ENCODE data around the gene KCNMA1.

Gene KCNMA1

GRCh38 chr10:77638321-77639101, 903 bp upstream of the KCNMA1 start:
- no peak for TF ChIP-seq CTCF (IDR thresholded peaks at IDR 0.05; ENCODE audit: low read depth, low read length)

GRCh38 chr10:77636967-77637531, 559 bp downstream of the KCNMA1 start:
- peak overlapping the region; percentile 86 for H3K4me3 ChIP-seq (ENCODE audit: low read depth, low read length)
- no peak for TF ChIP-seq CTCF (IDR thresholded peaks at IDR 0.05; ENCODE audit: low read depth, low read length)

More at GRCh38 chr10:77638321-77639101, 903 bp upstream of the KCNMA1 start:
- peak overlapping the region; percentile 86 for H3K4me3 ChIP-seq (ENCODE audit: low read depth, low read length)

GRCh38 chr10:77636282-77636966, 1.2 kb downstream of the KCNMA1 start:
- no peak for TF ChIP-seq CTCF (IDR thresholded peaks at IDR 0.05; ENCODE audit: low read depth, low read length)
- peak overlapping the region; percentile 86 for H3K4me3 ChIP-seq (ENCODE audit: low read depth, low read length)

GRCh38 chr10:77635402-77636227, 2.0 kb downstream of the KCNMA1 start:
- TF ChIP-seq CTCF (IDR thresholded peaks at IDR 0.05; ENCODE audit: low read depth, low read length) = no peak
- peak overlapping the region; percentile 86 for H3K4me3 ChIP-seq (ENCODE audit: low read depth, low read length)

GRCh38 chr10:77634939-77635338, 2.7 kb downstream of the KCNMA1 start:
- no peak for TF ChIP-seq CTCF (IDR thresholded peaks at IDR 0.05; ENCODE audit: low read depth, low read length)
- no peak overlapping the region for H3K4me3 ChIP-seq (ENCODE audit: low read depth, low read length)

- no peak overlapping the region for H3K4me3 ChIP-seq (ENCODE audit: low read depth, low read length)
- TF ChIP-seq CTCF (IDR thresholded peaks at IDR 0.05; ENCODE audit: low read depth, low read length) = no peak
Observed at GRCh38 chr10:77633376-77633775, 4.2 kb downstream of the KCNMA1 start.
